Muscle layer of duodenum (tissue), 2 donors: Measurements from ENCODE around the gene TECPR2.

Source experiments
- H3K27ac ChIP-seq: one replicate; pipeline ENCODE4 v1.7.0; 2013; ENCODE audit warnings: mild to moderate bottlenecking, low read length
- H3K27me3 ChIP-seq: one replicate; pipeline ENCODE4 v1.7.0; 2013; ENCODE audit warnings: low read depth, mild to moderate bottlenecking, control low read depth, low read length
- H3K36me3 ChIP-seq, 2 donors: one replicate each; pipeline ENCODE4 v1.7.0; 2013; ENCODE audit warnings: low read length in 2 of 2, control low read depth in 1 of 2, mild to moderate bottlenecking in 1 of 2; ENCODE audit not compliant: insufficient read depth in 2 of 2, control insufficient read depth in 1 of 2
- H3K4me1 ChIP-seq, 2 donors: one replicate each; pipeline ENCODE4 v1.7.0; 2013; ENCODE audit warnings: low read length in 2 of 2, mild to moderate bottlenecking in 2 of 2, control low read depth in 1 of 2, moderate library complexity in 1 of 2; ENCODE audit not compliant: insufficient read depth in 2 of 2, control insufficient read depth in 1 of 2
- H3K4me3 ChIP-seq, 2 donors: one replicate each; pipeline ENCODE4 v1.7.0; 2013; ENCODE audit warnings: low read length in 2 of 2, low read depth in 1 of 2, mild to moderate bottlenecking in 1 of 2
- H3K9me3 ChIP-seq, 2 donors: one replicate each; pipeline ENCODE4 v1.7.0; 2013; ENCODE audit warnings: low read length in 2 of 2, control low read depth in 1 of 2, mild to moderate bottlenecking in 1 of 2; ENCODE audit not compliant: control insufficient read depth in 1 of 2
- donor health status: healthy.

TECPR2 gene

GRCh38 chr14:102506626-102506925 lies 143.8 kb downstream of the TECPR2 start:
- H3K4me3 ChIP-seq: no peak overlapping the region
- peaks cover 0 to 17% of the 10 kb centered on the region in 2 donors for H3K4me1 ChIP-seq
- no peak overlapping the region for H3K27ac ChIP-seq
- peaks cover 0 to 6% of the 10 kb centered on the region in 2 donors for H3K36me3 ChIP-seq
- H3K9me3 ChIP-seq: no peaks in the 10 kb centered on the region
- H3K27me3 ChIP-seq: no peaks in the 10 kb centered on the region

GRCh38 chr14:102507081-102507856 lies 144.5 kb downstream of the TECPR2 start:
- Histone ChIP-seq H3K27me3 (no peaks in the 10 kb centered on the region), H3K4me3 (no peak overlapping the region), H3K9me3 (no peaks in the 10 kb centered on the region), H3K36me3 (peaks cover 0 to 6% of the 10 kb centered on the region in 2 donors), H3K27ac (no peak overlapping the region), H3K4me1 (peaks cover 0 to 17% of the 10 kb centered on the region in 2 donors)

GRCh38 chr14:102507857-102508312 lies 145.1 kb downstream of the TECPR2 start:
- H3K4me1 ChIP-seq: peaks cover 0 to 17% of the 10 kb centered on the region in 2 donors
- no peaks in the 10 kb centered on the region for H3K27me3 ChIP-seq
- peaks cover 0 to 6% of the 10 kb centered on the region in 2 donors for H3K36me3 ChIP-seq
- H3K9me3 ChIP-seq: no peaks in the 10 kb centered on the region
- peak overlapping the region in 1 of 2 donors; percentile 60 for H3K4me3 ChIP-seq
- H3K27ac ChIP-seq: peak overlapping the region; percentile 90

- Histone ChIP-seq H3K4me1 (peaks cover 0 to 17% of the 10 kb centered on the region in 2 donors), H3K27me3 (no peaks in the 10 kb centered on the region), H3K9me3 (no peaks in the 10 kb centered on the region), H3K36me3 (peaks cover 0 to 6% of the 10 kb centered on the region in 2 donors), H3K4me3 (peak overlapping the region; percentile 60 to 63), H3K27ac (peak overlapping the region; percentile 90)
These were observed 145.7 kb downstream of the TECPR2 start for GRCh38 chr14:102508410-102508773.

GRCh38 chr14:102508774-102509745 lies 146.3 kb downstream of the TECPR2 start:
- Histone ChIP-seq H3K9me3 (no peaks in the 10 kb centered on the region), H3K36me3 (peaks cover 0 to 6% of the 10 kb centered on the region in 2 donors), H3K27me3 (no peaks in the 10 kb centered on the region), H3K4me3 (peak overlapping the region; percentile 60 to 63), H3K4me1 (peaks cover 0 to 17% of the 10 kb centered on the region in 2 donors), H3K27ac (peak overlapping the region; percentile 90)

GRCh38 chr14:102509746-102510615 lies 147.2 kb downstream of the TECPR2 start, which contains the start of gene ANKRD9:
Gene ANKRD9 (minus strand): TSS chr14:102509776. CDS start chr14:102507889, 1,887 bp downstream.
- H3K4me3 ChIP-seq: peak within 1 kb of the TSS; percentile 60 to 82
- peak within 1 kb of the TSS; percentile 90 for H3K27ac ChIP-seq
- peaks cover 0 to 6% of the 10 kb centered on the region in 2 donors for H3K36me3 ChIP-seq
- H3K27me3 ChIP-seq: no peaks in the 10 kb centered on the region
- peaks cover 0 to 17% of the 10 kb centered on the region in 2 donors for H3K4me1 ChIP-seq
- H3K9me3 ChIP-seq: no peaks in the 10 kb centered on the region

- Histone ChIP-seq H3K27ac (peak overlapping the region; percentile 60), H3K27me3 (no peaks in the 10 kb centered on the region), H3K36me3 (peaks cover 0 to 6% of the 10 kb centered on the region in 2 donors), H3K9me3 (no peaks in the 10 kb centered on the region), H3K4me1 (peaks cover 0 to 17% of the 10 kb centered on the region in 2 donors), H3K4me3 (peak overlapping the region; percentile 48 to 82)
These were observed 148.1 kb downstream of the TECPR2 start for GRCh38 chr14:102510616-102511520.

- Histone ChIP-seq H3K27ac (peak overlapping the region; percentile 60), H3K4me1 (peaks cover 0 to 20% of the 10 kb centered on the region in 2 donors), H3K9me3 (no peaks in the 10 kb centered on the region), H3K27me3 (no peaks in the 10 kb centered on the region), H3K36me3 (peaks cover 0 to 4% of the 10 kb centered on the region in 2 donors), H3K4me3 (no peak overlapping the region)
These were observed 148.8 kb downstream of the TECPR2 start for GRCh38 chr14:102511538-102511937.

- H3K27ac ChIP-seq: no peak overlapping the region
- H3K4me1 ChIP-seq: peaks cover 0 to 22% of the 10 kb centered on the region in 2 donors
- no peaks in the 10 kb centered on the region for H3K27me3 ChIP-seq
- H3K4me3 ChIP-seq: no peak overlapping the region
- H3K36me3 ChIP-seq: no peaks in the 10 kb centered on the region
- H3K9me3 ChIP-seq: no peaks in the 10 kb centered on the region
These were observed 150.1 kb downstream of the TECPR2 start for GRCh38 chr14:102512793-102513300.
